ENCODE results near the gene FAM199X. TPM values are rescaled to one million over a fixed set of nuclear protein-coding genes. Genes with fewer than 3 reads are reported as not detected.
A peak's percentile ranks its signal among the peaks of the same experiment; 100 is the strongest.
"Not testable (repeated sequence)": the region's sequence is repeated elsewhere in the genome, so short reads cannot be mapped to it uniquely, and the experiment has no call there.

FAM199X gene
- total RNA-seq, 1 experiment from 2014 or later: 23.9 TPM

DNA sequence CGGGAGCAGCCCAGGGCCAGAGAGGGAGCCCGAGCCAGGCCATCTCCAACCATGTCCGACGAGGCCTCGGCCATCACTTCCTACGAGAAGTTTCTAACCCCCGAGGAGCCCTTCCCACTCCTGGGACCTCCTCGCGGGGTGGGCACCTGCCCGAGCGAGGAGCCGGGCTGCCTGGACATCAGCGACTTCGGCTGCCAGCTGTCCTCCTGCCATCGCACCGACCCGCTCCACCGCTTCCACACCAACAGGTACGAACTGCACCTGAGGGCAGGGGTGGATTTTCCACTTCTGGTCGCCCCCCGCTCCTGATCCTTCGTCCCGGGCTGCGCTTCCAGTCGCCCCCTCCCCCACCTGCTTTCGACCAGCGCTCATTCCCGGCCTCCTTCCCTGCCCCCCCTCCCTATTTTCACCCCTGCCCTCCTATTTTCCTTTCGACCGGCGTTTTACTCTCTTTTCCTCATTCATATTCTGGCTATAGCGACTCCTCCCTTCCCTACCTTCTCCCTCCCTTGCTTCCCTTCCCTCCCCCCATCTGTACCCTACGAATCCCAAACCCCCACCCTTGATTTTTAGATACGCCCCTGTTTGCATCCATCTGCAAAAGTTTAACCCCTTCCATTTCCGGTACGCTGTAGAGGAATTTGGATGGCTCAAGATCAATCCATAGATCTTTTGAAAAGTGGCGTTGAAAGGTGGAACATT lies 633 bp downstream of the FAM199X start:
- DNase-seq: no peak
- H3K4me3 ChIP-seq (ENCODE audit: insufficient read depth, low read depth, low read length): peak overlapping the region; percentile 88
- H3K27me3 ChIP-seq (ENCODE audit: control insufficient read depth, insufficient read depth, low read length): peaks cover 2% of the 10 kb centered on the region

DNA sequence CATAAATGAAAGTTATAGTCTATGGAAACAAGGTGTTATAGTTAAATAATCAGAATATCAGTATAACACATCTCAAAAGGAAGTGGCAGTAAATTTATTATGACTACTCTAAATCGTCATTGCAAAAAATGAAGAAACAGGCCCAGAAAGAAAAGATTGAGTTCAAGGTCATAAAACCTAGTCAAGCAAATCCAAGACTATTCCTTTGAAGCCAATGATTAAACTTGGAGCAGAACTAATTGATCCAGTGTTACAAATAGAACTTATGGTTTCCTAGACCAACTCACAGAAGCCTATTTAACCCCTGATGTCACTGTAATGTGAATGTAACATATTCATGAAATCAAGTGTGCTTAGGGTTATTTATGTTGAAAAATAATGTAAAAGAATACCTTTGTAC lies 1.9 kb downstream of the FAM199X start:
- DNase-seq: no peak
- Histone ChIP-seq H3K4me3 (ENCODE audit: insufficient read depth, low read depth, low read length) (no peak overlapping the region), H3K27me3 (ENCODE audit: control insufficient read depth, insufficient read depth, low read length) (peaks cover 2% of the 10 kb centered on the region), H3K36me3 (replicated peaks; ENCODE audit: control insufficient read depth, insufficient read depth, low read length) (no peaks in the 10 kb centered on the region)

More for the DNA sequence above, 633 bp downstream of the FAM199X start:
- no peaks in the 10 kb centered on the region for H3K36me3 ChIP-seq (replicated peaks; ENCODE audit: control insufficient read depth, insufficient read depth, low read length)

DNA sequence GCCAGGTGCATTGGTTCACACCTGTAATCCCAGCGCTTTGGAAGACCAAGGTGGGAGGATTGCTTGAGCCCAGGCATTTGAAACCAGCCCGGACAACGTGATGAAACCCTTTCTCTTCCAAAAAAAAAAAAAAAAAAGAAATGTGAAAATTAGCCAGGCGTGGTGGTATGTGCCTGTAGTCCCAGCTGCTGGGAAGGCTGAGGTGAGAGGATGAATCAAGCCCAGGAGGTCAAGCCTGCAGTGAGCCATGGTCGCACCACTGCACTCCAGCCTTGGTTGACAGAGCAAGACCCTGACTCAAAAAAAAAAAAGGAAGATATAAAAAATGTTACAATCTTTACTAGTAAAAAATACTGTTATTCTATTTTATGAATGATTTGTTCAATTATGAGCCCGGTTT lies 5.9 kb downstream of the FAM199X start:
- Histone ChIP-seq H3K4me3 (ENCODE audit: insufficient read depth, low read depth, low read length) (no peak overlapping the region), H3K27me3 (ENCODE audit: control insufficient read depth, insufficient read depth, low read length) (no peaks in the 10 kb centered on the region), H3K36me3 (replicated peaks; ENCODE audit: control insufficient read depth, insufficient read depth, low read length) (0 out of 2 replicates have a peak, but pooled peaks cover 2% of the 10 kb centered on the region)
- DNase-seq: no peak

DNA sequence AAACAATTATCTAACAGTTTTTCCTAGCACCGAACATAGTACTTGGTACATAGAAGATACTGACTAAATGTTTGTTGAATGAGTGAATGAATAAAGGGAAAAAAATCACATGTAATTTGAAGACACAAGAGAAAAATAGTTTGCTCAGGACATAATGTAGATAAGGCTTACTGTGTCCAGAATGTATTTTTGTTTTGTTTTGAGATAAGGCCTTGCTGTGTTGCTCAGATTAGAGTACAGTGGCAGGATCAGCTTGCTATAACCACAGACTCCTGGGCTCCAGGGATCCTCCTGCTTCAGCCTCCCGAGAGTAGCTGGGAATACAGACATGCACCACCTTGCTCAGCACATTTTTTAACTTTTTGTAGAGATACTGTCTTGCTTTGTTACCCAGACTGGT lies 6.5 kb downstream of the FAM199X start:
- H3K4me3 ChIP-seq (ENCODE audit: insufficient read depth, low read depth, low read length): no peak overlapping the region
- no peaks in the 10 kb centered on the region for H3K27me3 ChIP-seq (ENCODE audit: control insufficient read depth, insufficient read depth, low read length)
- H3K36me3 ChIP-seq (replicated peaks; ENCODE audit: control insufficient read depth, insufficient read depth, low read length): 0 out of 2 replicates have a peak, but pooled peaks cover 2% of the 10 kb centered on the region
- no peak for DNase-seq

DNA sequence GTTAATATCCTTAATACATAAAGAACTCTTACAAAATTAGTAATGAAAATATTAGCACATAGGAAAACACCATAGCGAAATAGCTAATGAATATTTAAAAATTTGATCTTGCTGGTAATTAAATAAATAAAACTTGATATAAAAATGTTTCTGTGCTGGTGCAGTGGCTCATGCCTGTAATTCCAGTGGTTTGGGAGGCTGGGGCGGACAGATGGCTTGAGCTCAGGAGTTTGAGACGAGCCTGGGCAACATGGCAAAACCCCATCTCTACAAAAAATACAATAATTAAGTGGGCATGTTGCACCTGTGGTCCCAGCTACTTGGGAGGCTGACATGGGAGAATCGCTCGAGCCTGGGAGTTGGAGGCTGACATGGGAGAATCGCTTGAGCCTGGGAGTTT lies 7.6 kb downstream of the FAM199X start:
- Histone ChIP-seq H3K36me3 (replicated peaks; ENCODE audit: control insufficient read depth, insufficient read depth, low read length) (0 out of 2 replicates have a peak, but pooled peaks cover 2% of the 10 kb centered on the region), H3K4me3 (ENCODE audit: insufficient read depth, low read depth, low read length) (no peak overlapping the region), H3K27me3 (ENCODE audit: control insufficient read depth, insufficient read depth, low read length) (no peaks in the 10 kb centered on the region)
- DNase-seq: no peak

DNA sequence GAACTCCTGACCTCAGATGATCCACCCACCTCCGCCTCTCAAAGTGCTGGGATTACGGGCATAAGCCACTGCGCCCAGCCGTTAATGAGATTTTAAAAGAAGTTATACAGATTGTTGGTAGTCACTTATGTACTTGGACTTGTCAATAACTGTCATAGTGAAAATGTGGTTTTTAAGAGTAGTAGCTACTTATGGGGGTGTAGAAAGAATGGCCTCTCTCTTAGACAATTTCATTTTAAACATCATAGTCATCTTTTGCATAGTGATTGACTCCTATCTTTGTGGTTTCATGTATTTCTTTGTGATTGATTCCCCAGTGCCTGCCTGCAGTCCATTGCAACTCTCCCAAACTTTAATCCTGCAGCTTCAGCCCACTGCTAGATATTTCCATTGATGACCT lies 17.4 kb downstream of the FAM199X start:
- peaks cover 6% of the 10 kb centered on the region for H3K36me3 ChIP-seq (replicated peaks; ENCODE audit: control insufficient read depth, insufficient read depth, low read length)
- H3K27me3 ChIP-seq (ENCODE audit: control insufficient read depth, insufficient read depth, low read length): no peaks in the 10 kb centered on the region
- H3K4me3 ChIP-seq (ENCODE audit: insufficient read depth, low read depth, low read length): no peak overlapping the region
- no peak for DNase-seq

DNA sequence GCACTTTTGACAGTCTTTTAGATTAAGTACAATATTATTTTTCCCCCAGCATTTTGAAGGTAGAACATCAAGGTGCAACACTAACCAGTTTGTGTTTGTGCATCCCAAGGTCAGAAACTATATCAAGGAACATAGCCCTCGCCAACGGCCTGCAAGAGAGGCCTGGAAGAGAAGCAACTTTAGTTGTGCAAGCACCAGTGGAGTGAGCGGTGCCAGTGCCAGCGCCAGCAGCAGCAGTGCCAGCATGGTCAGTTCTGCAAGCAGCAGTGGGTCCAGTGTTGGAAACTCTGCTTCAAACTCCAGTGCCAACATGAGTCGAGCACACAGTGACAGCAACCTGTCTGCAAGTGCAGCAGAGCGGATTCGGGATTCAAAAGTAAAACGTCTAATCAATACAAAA lies 21.7 kb downstream of the FAM199X start:
- H3K27me3 ChIP-seq (ENCODE audit: control insufficient read depth, insufficient read depth, low read length): no peaks in the 10 kb centered on the region
- no peak for DNase-seq
- H3K4me3 ChIP-seq (ENCODE audit: insufficient read depth, low read depth, low read length): no peak overlapping the region
- peaks cover 9% of the 10 kb centered on the region for H3K36me3 ChIP-seq (replicated peaks; ENCODE audit: control insufficient read depth, insufficient read depth, low read length)

DNA sequence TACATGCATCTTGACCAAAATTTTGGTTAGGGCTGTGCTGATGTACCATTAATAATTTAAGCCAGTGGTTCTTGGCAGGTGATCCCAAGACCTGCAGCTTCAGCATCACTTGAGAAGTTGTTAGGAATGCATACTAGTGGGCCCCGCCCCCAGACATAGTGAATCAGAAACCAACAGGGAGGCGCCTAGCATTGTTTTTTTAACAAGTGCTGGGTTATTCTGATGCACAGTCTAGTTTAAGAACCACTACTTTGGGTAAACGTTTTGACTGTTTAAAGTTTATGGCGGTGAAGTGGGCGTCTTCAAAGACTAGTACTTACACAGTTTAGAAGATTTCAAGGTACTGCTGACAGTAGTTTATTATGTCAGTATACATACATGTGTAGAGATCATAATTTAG lies 23.6 kb downstream of the FAM199X start:
- no peaks in the 10 kb centered on the region for H3K27me3 ChIP-seq (ENCODE audit: control insufficient read depth, insufficient read depth, low read length)
- H3K36me3 ChIP-seq (replicated peaks; ENCODE audit: control insufficient read depth, insufficient read depth, low read length): peaks cover 9% of the 10 kb centered on the region
- no peak overlapping the region for H3K4me3 ChIP-seq (ENCODE audit: insufficient read depth, low read depth, low read length)
- no peak for DNase-seq

DNA sequence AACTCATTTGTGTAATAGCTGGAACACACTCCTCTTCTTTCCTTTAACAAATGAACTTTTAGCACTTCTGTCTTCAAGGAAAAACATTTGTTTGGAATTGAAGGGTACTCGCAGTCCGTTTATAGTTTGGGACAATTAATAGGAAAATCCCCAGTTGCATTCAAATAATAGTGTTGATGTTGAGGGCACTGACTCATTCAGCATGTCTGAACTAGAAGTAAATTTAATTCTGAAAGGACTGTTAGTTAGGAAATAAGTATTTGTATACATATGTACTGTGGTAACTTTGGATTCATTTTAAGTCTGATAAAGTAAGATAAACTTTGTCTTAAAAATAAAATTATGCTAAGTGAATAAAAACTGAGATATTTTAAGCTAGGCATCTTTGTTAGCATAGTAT lies 27.2 kb downstream of the FAM199X start:
- H3K4me3 ChIP-seq (ENCODE audit: insufficient read depth, low read depth, low read length): no peak overlapping the region
- no peaks in the 10 kb centered on the region for H3K27me3 ChIP-seq (ENCODE audit: control insufficient read depth, insufficient read depth, low read length)
- no peak for DNase-seq
- peaks cover 4% of the 10 kb centered on the region for H3K36me3 ChIP-seq (replicated peaks; ENCODE audit: control insufficient read depth, insufficient read depth, low read length)

DNA sequence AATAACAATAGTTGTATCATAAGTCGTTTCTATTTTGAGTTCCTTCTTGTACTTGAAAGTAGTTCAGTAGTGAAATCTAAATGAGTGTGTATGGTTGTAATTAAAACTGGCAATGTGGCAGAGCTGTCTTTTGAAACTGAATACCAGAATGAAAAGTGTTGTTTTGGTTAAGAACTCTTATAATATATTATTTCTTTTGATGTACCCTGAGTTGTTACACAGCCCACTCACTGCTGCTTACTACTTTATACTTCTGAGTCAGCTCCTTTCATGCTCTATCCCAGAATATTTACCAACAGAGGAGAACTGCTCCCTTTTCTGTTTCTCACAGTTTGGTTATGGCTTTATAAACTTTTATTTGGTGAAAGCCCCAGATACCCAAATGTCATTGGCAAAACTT lies 28.8 kb downstream of the FAM199X start:
- H3K4me3 ChIP-seq (ENCODE audit: insufficient read depth, low read depth, low read length): no peak overlapping the region
- DNase-seq: no peak
- H3K27me3 ChIP-seq (ENCODE audit: control insufficient read depth, insufficient read depth, low read length): no peaks in the 10 kb centered on the region
- H3K36me3 ChIP-seq (replicated peaks; ENCODE audit: control insufficient read depth, insufficient read depth, low read length): peaks cover 1% of the 10 kb centered on the region; the same call in 1 of the 2 replicates

DNA sequence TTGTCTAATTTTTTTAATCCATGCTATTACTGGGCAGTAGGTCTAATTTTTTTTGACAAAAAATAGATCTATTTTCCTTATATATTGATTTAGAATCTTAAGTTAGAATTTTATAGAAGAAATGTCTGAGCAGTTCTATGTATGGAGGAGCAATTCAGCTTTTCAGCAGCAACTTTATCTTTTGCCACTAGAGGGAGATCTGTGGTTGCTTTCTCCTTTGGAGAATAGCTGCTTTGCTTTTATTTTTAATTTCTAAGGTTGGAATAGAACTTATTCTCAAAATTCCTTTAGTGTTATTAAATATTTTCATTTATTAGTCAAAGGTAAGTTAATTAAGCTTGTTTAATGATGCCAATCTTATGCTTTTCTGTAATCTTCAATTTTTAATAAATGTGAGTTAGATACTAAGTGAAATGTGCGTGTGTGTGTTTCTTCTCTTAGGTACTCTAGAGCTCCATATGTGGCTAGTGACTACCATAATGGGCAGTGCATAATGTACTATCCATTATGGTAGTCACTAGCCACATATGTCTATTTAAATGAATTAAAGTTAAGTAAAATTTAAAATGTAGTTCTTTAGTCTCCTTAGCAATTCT lies 29.3 kb downstream of the FAM199X start:
- Histone ChIP-seq H3K4me3 (ENCODE audit: insufficient read depth, low read depth, low read length) (no peak overlapping the region), H3K36me3 (replicated peaks; ENCODE audit: control insufficient read depth, insufficient read depth, low read length) (no peaks in the 10 kb centered on the region; the same call in 1 of the 2 replicates), H3K27me3 (ENCODE audit: control insufficient read depth, insufficient read depth, low read length) (no peaks in the 10 kb centered on the region)
- DNase-seq: peak; percentile 29

DNA sequence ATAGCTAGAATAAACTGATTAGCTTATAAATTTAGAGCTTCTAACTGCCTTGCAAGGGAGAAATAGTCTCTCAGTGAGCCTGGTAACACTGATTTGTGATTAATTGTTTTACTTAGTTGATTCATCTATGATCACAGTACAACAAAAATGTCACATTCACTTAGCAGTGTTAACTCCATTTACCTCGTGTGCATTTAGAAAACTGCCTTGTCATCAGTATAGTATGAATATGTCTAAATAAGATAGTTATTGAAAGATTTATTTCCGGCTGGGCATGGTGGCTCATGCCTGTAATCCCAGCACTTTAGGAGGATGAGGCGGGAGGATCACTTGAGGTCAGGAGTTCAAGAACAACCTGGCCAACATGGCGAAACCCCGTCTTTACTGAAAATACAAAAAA lies 39.3 kb downstream of the FAM199X start:
- no peak overlapping the region for H3K4me3 ChIP-seq (ENCODE audit: insufficient read depth, low read depth, low read length)
- no peaks in the 10 kb centered on the region; the same call in 1 of the 2 replicates for H3K27me3 ChIP-seq (ENCODE audit: control insufficient read depth, insufficient read depth, low read length)
- no peaks in the 10 kb centered on the region; the same call in 1 of the 2 replicates for H3K36me3 ChIP-seq (replicated peaks; ENCODE audit: control insufficient read depth, insufficient read depth, low read length)
- no peak for DNase-seq

DNA sequence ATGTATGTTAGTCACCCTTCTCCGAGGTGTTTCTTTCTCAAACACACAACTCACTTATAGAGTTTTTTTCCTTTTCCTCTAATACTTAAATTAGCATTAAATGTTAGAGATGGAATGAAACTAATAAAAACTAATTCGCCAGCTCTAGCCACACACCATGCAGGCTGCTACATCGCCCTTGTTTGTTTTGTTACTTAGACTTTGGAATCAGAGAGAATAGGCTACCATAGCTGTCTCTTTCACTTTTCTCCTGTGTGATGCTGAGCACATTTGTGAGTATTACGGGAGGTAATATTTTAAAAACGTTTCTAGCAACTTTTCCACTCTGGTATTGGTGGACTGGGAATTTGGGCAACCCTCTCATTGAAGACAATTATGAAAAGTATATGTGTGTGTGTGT lies 44.9 kb downstream of the FAM199X start:
- H3K36me3 ChIP-seq (replicated peaks; ENCODE audit: control insufficient read depth, insufficient read depth, low read length): no peaks in the 10 kb centered on the region
- H3K27me3 ChIP-seq (ENCODE audit: control insufficient read depth, insufficient read depth, low read length): no peaks in the 10 kb centered on the region; the same call in 1 of the 2 replicates
- no peak overlapping the region for H3K4me3 ChIP-seq (ENCODE audit: insufficient read depth, low read depth, low read length)
- DNase-seq: no peak

DNA sequence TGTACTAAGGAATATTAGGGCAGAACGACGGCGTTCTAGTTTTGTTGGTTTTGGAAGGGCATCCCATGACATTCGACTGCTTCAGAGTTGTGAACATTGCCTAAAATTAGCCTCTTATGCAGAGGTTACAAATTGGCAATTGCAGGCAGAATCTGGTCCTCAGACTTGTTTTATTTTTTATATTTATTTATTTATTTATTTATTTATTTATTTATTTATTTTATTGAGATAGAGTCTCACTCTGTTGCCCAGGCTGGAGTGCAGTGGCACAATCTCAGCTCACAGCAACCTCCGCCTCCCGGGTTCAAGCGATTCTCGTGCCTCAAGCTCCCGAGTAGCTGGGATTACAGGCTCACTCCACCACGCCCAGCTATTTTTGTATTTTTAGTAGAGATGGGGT lies 63.8 kb downstream of the FAM199X start:
- not testable (repeated sequence) for DNase-seq; H3K27me3 ChIP-seq (ENCODE audit: control insufficient read depth, insufficient read depth, low read length); H3K4me3 ChIP-seq (ENCODE audit: insufficient read depth, low read depth, low read length); H3K36me3 ChIP-seq (replicated peaks; ENCODE audit: control insufficient read depth, insufficient read depth, low read length)

All from H7 (cell line).